Measurements from ENCODE around the gene NUP210.

DNA sequence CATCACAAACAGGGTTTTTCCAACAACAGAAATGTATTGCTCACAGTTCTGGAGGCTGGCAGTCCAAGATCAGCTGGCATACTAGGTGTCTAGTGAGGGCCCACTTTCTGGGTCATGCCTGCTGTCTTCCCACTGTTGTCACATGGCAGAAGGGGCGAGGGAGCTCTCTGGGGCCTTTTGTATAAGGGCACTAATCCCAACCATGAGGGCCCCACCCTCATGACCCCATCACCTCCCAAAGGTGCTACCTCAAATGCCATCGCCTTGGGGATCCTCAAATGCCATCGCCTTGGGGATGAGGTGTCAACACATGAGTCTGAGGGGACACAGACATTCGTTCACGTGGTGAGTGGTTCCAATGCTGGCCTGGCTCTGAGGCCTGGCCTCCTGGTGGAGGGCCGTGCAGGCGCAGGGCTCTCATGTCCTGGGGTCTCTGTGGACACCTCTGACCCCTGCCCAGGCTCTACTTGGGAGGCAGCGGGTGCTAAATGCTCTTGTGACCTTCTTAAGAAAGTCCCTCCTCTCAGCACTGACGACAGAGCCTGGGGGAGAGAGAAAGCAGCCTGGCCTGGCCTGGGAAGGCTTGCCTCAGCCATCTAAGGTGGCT, 16.8 kb downstream of the NUP210 start:
- TF ChIP-seq, protein P1, sequence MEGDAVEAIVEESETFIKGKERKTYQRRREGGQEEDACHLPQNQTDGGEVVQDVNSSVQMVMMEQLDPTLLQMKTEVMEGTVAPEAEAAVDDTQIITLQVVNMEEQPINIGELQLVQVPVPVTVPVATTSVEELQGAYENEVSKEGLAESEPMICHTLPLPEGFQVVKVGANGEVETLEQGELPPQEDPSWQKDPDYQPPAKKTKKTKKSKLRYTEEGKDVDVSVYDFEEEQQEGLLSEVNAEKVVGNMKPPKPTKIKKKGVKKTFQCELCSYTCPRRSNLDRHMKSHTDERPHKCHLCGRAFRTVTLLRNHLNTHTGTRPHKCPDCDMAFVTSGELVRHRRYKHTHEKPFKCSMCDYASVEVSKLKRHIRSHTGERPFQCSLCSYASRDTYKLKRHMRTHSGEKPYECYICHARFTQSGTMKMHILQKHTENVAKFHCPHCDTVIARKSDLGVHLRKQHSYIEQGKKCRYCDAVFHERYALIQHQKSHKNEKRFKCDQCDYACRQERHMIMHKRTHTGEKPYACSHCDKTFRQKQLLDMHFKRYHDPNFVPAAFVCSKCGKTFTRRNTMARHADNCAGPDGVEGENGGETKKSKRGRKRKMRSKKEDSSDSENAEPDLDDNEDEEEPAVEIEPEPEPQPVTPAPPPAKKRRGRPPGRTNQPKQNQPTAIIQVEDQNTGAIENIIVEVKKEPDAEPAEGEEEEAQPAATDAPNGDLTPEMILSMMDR (IDR thresholded peaks at IDR 0.05; ENCODE audit: extremely low read depth in 1 of 2, insufficient read depth in 1 of 2, low read depth in 1 of 2, low read length in 2 of 2): no peak
- TF ChIP-seq POLR2AphosphoS5 (IDR thresholded peaks at IDR 0.05; ENCODE audit: insufficient read depth, low read depth, low read length) (no peak), FOS (IDR thresholded peaks at IDR 0.05; ENCODE audit: borderline replicate concordance, insufficient read depth, low read length) (no peak), EZH2 (IDR thresholded peaks at IDR 0.05; ENCODE audit: borderline replicate concordance, low read depth, low read length, severe bottlenecking) (no peak), POLR2A (IDR thresholded peaks at IDR 0.05; ENCODE audit: low read depth, low read length) (no peak), MYC (IDR thresholded peaks at IDR 0.05; ENCODE audit: low read depth, low read length) (no peak)
- TF ChIP-seq, protein P2, sequence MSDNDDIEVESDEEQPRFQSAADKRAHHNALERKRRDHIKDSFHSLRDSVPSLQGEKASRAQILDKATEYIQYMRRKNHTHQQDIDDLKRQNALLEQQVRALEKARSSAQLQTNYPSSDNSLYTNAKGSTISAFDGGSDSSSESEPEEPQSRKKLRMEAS (IDR thresholded peaks at IDR 0.05; ENCODE audit: insufficient read depth, insufficient read length): no peak

Measured in endothelial cell of umbilical vein (primary cell).